Activated CD4-positive, alpha-beta T cell treated with anti-CD3 and anti-CD28 coated beads, Interleukin-2, amount 50 U/mL, for 16 hours (primary cell): ENCODE results near the gene SNAP91.

ENCODE experiments used
- DNase-seq: peaks from one replicate; pipeline ENCODE4 v3.0.0-alpha.2; 2020

SNAP91 gene

DNA sequence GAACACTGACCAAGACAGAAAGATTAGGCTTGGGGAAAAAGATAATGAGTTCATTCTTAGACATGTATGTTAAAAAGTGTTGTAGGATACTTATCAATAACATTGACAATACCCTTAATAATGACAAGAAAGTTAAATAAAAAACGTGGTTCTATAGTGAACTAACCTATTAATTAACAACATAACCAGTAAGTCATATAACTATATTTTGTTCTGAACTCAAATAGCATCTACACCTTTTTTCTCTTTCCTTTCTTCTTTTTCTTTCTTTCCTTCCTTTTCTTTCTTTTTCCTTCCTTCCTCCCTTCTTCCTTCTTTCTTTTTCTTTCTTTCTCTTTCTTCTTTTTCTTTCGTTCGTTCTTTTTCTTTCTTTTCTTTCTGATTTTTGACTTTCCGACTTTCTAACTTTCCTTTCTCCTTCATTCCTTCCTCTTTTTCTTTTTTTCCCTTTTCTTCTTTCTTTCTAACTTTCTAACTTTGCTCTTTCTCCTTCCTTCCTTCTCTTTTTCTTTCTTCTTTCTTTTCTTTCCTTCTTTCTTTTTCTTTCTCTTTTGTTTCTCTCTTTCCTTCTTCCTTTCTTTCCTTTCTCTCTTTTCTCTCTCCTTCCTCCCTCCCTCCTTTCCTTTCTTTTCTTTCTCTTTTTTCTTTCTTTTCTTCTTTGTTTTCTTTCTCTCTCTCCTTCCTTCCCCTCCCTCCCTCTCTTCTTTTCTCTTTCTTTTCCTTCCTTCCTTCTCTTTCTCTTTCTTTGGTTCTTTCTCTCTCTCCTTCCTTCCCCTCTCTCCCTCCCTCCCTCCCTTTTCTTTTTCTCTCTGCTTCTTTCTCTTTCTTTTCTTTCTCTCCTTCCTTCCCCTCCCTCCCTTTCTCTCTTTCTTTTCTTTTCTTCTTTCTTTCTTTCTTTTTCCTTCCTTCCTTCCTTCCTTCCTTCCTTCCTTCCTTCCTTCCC lies 172.0 kb downstream of the SNAP91 start:
- no peak for DNase-seq

DNA sequence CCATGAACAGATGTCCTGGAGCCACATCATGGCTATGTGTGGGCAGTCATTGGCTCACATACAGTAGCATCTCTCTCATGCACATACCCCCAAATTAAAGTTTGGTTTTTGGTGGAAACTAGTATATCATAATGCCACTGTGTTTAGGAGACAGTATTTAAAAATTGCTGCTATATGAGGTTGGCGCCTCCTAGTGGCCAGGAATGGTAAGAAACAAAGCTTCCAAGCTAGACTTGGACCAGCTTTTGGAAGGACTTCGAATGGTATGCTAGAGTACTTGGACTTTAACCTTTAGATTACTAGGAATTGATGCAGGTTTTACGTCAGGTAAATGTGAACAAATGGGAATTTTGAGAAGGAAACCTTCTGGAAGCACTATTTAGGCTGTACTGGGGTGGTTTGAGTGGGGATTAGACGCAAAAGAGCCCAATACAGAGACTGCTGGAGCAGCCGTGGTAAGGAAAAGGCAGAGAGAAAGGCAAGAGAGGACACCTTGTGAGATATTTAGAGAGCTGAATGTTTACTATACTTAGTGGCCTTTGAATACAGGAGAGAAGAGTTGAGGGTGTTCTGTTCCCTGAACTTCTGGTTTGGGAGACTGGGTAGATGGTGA lies 172.8 kb downstream of the SNAP91 start:
- DNase-seq, result peak; percentile 34

GRCh38 chr6:83518816-83519480 lies 190.0 kb downstream of the SNAP91 start:
- no peak for DNase-seq

DNA sequence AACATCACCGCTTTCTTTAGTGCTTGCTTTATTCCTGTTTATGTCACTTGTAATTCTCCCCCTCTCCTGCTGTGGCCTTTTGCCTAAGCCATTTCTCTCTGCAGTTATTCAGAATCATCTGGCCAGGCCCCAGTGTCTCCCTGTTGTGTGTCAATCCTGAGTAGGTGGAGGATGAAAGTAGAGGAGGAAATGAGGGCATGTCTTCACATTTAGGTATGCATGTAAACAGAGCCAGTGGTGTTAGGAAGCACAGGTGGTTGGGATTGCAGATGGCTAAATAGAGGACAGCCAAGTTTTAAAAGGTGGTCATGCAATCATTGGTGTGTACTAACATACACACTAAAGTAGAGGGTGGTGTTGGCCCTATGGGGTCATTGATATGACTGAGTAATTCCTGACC lies 191.4 kb downstream of the SNAP91 start:
- DNase-seq, result no peak

- peak; percentile 44 for DNase-seq
These were observed 193.9 kb downstream of the SNAP91 start for GRCh38 chr6:83514866-83515466.

DNA sequence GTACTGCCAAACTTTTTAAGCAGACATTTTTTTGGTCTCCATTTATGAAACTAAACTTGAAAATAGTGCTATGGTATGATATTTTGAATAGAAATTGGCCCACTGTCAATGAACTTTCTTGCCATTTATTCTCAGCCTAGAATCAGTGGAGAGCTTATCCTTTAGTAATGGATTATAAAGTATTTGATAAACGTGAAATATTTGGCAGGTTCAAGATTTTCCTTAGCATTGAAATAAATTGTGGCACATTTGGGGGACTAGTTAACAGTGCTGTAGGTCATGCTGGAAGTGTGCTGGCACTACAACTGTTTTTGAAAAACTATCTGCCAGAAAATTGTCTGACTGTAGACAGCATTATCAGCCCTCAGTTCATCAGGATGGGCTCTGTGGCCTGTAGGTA lies 194.4 kb downstream of the SNAP91 start:
- DNase-seq, result no peak

DNA sequence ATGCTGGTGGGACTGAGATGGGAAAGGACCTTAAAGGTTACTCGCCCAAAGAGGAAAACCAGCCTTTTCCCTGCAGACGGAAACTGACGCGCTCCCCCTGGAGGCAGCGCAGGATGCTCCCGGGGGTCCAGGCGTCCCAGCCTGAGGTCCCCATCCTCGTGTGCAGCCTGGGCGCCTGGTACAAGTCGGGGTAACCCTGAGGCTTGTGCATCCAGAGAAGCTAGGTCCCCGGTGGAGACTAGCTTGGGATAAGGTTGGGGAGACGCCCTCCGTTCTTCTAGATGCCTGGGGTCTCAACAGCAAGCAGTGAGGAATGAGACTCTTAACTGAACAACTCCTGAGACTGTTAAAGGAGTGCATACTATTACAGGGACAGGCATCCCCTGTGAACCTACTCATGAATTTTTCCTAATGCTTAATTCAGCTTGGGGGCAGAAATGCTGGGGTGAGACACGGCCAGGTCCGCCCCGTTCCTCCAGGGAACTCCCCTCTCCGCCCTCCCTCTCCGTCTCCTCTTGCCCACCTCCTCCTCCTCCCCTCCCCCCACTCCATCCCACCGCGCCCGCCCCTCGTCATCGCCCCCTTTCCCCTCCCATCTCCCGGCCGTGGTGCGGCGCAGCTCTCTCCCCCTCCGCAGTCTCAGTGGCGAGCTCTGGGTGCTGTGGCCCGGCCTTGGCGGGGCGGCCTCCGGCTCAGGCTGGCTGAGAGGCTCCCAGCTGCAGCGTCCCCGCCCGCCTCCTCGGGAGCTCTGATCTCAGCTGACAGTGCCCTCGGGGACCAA lies 196.8 kb downstream of the SNAP91 start, which contains the start of gene PRSS35:
PRSS35 (plus strand) TSS at position 634 of the 781 bp plus-strand sequence. CDS start 10,908 bp downstream, outside the sequence.
- no peak for DNase-seq

- no peak for DNase-seq
These were observed 197.6 kb downstream of the SNAP91 start for GRCh38 chr6:83511266-83511665.

GRCh38 chr6:83510791-83511190 lies 198.1 kb downstream of the SNAP91 start:
- DNase-seq, result no peak

DNA sequence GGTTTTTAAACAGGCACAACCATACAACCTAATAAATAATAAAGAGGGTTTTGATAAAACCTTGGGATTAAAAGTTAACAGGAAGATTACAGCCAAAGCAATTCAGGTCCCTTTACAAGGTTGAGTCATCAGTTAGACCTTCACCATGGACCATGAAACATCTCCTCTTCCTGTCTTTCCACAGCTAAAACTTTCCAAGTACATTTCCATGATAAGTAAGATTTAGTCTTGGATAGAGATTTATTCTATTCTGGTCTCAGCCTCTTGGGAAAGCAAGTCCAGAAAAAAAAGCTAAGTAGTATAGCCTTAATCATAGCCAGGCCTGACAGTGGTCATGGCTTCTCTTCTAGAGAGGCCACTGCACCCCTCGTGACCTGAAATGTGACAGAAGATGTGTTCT lies 199.5 kb downstream of the SNAP91 start:
- DNase-seq, result no peak

GRCh38 chr6:83505356-83505755 lies 203.5 kb downstream of the SNAP91 start:
- no peak for DNase-seq
